HCT116 (cell line): ENCODE results near the gene CDK19.

Experiments used
- CBX3 ChIP-seq: IDR thresholded peaks from 2 replicates; pipeline ENCODE4 v1.6.1; 2012; ENCODE audit warnings: low read depth
- CEBPB ChIP-seq: IDR thresholded peaks from 2 replicates; pipeline ENCODE4 v1.6.1; 2012; ENCODE audit warnings: low read depth
- CTCF ChIP-seq, 3 experiments: fragments of 200-600 bp in 1 of 3; sonication (generic) in 1 of 3; IDR thresholded peaks in 2 of 3; conservative IDR thresholded peaks in 1 of 3; 2 replicates each; pipeline ENCODE4 v1.5.1; 2012 to 2017; ENCODE audit warnings: low read depth in 2 of 3, low read length in 2 of 3, antibody characterized with exemption in 1 of 3, borderline replicate concordance in 1 of 3, control low read depth in 1 of 3, mild to moderate bottlenecking in 1 of 3, mixed read lengths in 1 of 3, mixed run types in 1 of 3, moderate library complexity in 1 of 3; ENCODE audit not compliant: insufficient read depth in 1 of 3
- ELF1 ChIP-seq: IDR thresholded peaks from 2 replicates; pipeline ENCODE4 v1.6.1; 2012; ENCODE audit warnings: low read depth, borderline replicate concordance
- EZH2phosphoT487 ChIP-seq: fragments of 200-600 bp; IDR thresholded peaks from 2 replicates; pipeline ENCODE4 v1.6.1; 2018; ENCODE audit warnings: antibody characterized with exemption, borderline replicate concordance
- JUND ChIP-seq: IDR thresholded peaks from 2 replicates; pipeline ENCODE4 v1.6.1; 2012
- POLR2A ChIP-seq: IDR thresholded peaks from 2 replicates; pipeline ENCODE4 v1.7.0; 2011; ENCODE audit warnings: borderline replicate concordance; ENCODE audit not compliant: insufficient read depth, insufficient read length; ENCODE audit errors: extremely low read depth
- POLR2AphosphoS5 ChIP-seq: IDR thresholded peaks from 2 replicates; pipeline ENCODE4 v1.6.1; 2011; ENCODE audit warnings: mild to moderate bottlenecking, low read depth, low read length, moderate library complexity
- TCF7L2 ChIP-seq: IDR thresholded peaks from 2 replicates; pipeline ENCODE4 v1.7.0; 2011; ENCODE audit warnings: borderline replicate concordance, inconsistent platforms; ENCODE audit not compliant: insufficient read depth, insufficient read length; ENCODE audit errors: extremely low read depth
- YY1 ChIP-seq: IDR thresholded peaks from 2 replicates; pipeline ENCODE4 v1.6.1; 2011; ENCODE audit warnings: low read length, low read depth, moderate library complexity, mild to moderate bottlenecking; ENCODE audit not compliant: insufficient replicate concordance; ENCODE audit errors: extremely low read depth

- TF ChIP-seq EZH2phosphoT487 = no peak
- TF ChIP-seq POLR2AphosphoS5 = no peak
- no peak for TF ChIP-seq POLR2A
- no peak for TF ChIP-seq CTCF (IDR thresholded peaks at IDR 0.05 in 2 of 3, conservative IDR thresholded peaks at IDR 0.05 in 1 of 3; ENCODE audit: borderline replicate concordance in 1 of 3, insufficient read depth in 1 of 3, low read depth in 2 of 3, low read length in 2 of 3)
- TF ChIP-seq ELF1 = no peak
- no peak for TF ChIP-seq CEBPB
- TF ChIP-seq JUND = no peak
- TF ChIP-seq CBX3 = no peak
- no peak for TF ChIP-seq TCF7L2
- no peak for TF ChIP-seq YY1
These were observed 5.5 kb downstream of the CDK19 start for GRCh38 chr6:110809792-110810191.
